Panc1 (cell line): ENCODE measurements around the gene UQCRFS1. TPM values are rescaled to one million over a fixed set of nuclear protein-coding genes. Genes with fewer than 3 reads are reported as not detected.
"Not testable (repeated sequence)": the region's sequence is repeated elsewhere in the genome, so short reads cannot be mapped to it uniquely, and the experiment has no call there.

Experiments
- ATAC-seq: fragments of 200-7000 bp; cut with Tn5 transposase; 2 replicates; pipeline ENCODE4 v1.9.1; 2020; ENCODE audit warnings: mild to moderate bottlenecking, moderate library complexity
- BruUV-seq: library from RNA; stranded (reverse); fragments of 400-500 nt; replicated peaks from 2 replicates; lab custom pipeline; 2021; lab: Mats Ljungman, UMichigan
- CTCF ChIA-PET: fragments of 300-600 bp; sonication (Branson Sonifier 250); formaldehyde crosslinking; loops from one replicate; lab custom pipeline; 2022; ENCODE audit warnings: antibody characterized with exemption; lab: Charles Lee
- POLR2A ChIA-PET: fragments of 300-600 bp; sonication (Branson Sonifier 250); formaldehyde crosslinking; loops from one replicate; lab custom pipeline; 2022; ENCODE audit warnings: antibody characterized with exemption; lab: Charles Lee
- DNase-seq: peaks from one replicate; pipeline ENCODE4 v3.0.0-alpha.2; 2010; ENCODE audit warnings: low read depth, low spot score
- H3K27ac ChIP-seq: 2 replicates; pipeline ENCODE4 v1.5.1; 2011; ENCODE audit warnings: mild to moderate bottlenecking, low read length, inconsistent platforms
- H3K27me3 ChIP-seq: fragments of 200-500 bp; sonication (Bioruptor generic); 2 replicates; pipeline ENCODE4 v1.6.0; 2014; ENCODE audit warnings: low read length, inconsistent platforms; ENCODE audit not compliant: control insufficient read depth, insufficient read depth
- H3K36me3 ChIP-seq: fragments of 200-500 bp; sonication (Bioruptor generic); 2 replicates; pipeline ENCODE4 v1.5.1; 2014; ENCODE audit warnings: inconsistent platforms, mild to moderate bottlenecking, low read length, moderate library complexity; ENCODE audit not compliant: control insufficient read depth, insufficient read depth
- H3K4me1 ChIP-seq: 2 replicates; pipeline ENCODE4 v1.5.1; 2011; ENCODE audit warnings: inconsistent platforms, mild to moderate bottlenecking, low read length, moderate library complexity; ENCODE audit not compliant: control insufficient read depth, insufficient read depth
- H3K4me3 ChIP-seq, 2 experiments: 2 replicates each; pipeline ENCODE4 v1.5.1; 2011 to 2012; ENCODE audit warnings: low read depth in 2 of 2, low read length in 2 of 2, mild to moderate bottlenecking in 2 of 2, inconsistent platforms in 1 of 2, moderate library complexity in 1 of 2
- H3K9me3 ChIP-seq: fragments of 200-500 bp; sonication (Bioruptor generic); 2 replicates; pipeline ENCODE4 v1.5.1; 2014; ENCODE audit warnings: low read depth, mild to moderate bottlenecking, inconsistent platforms, low read length, moderate library complexity; ENCODE audit not compliant: control insufficient read depth, insufficient read depth
- CTCF ChIP-seq: fragments of 450-650 bp; IDR thresholded peaks from 2 replicates; pipeline ENCODE4 v1.5.1; 2017; ENCODE audit warnings: mild to moderate bottlenecking
- POLR2AphosphoS5 ChIP-seq: IDR thresholded peaks from 2 replicates; pipeline ENCODE4 v1.6.1; 2012; ENCODE audit warnings: mild to moderate bottlenecking, low read depth, low read length, moderate library complexity
- REST ChIP-seq, 2 experiments: IDR thresholded peaks; 2 replicates each; pipeline ENCODE4 v1.6.1; 2011 to 2012; ENCODE audit warnings: low read depth in 2 of 2, control low read depth in 1 of 2, low read length in 1 of 2, mild to moderate bottlenecking in 1 of 2, moderate library complexity in 1 of 2; ENCODE audit not compliant: insufficient read depth in 1 of 2
- SIN3A ChIP-seq: IDR thresholded peaks from 2 replicates; pipeline ENCODE4 v1.6.1; 2012; ENCODE audit warnings: low read depth, mild to moderate bottlenecking, low read length, moderate library complexity, borderline replicate concordance; ENCODE audit not compliant: insufficient read depth
- TCF7L2 ChIP-seq: IDR thresholded peaks from 2 replicates; pipeline ENCODE4 v1.6.1; 2011; ENCODE audit warnings: mild to moderate bottlenecking, low read depth, low read length, inconsistent platforms
- in situ Hi-C: cut with HindIII; loops from 2 replicates; pipeline ENCODE4 v1.10.0; 2016; ENCODE audit warnings: low sequenced_read_pairs, low pct_unique_long_range_greater_than_20kb
- intact Hi-C: fragments of 100-400 bp; cut with micrococcal nuclease; formaldehyde crosslinking; loops from one replicate; pipeline ENCODE4 v1.10.0; 2022; ENCODE audit not compliant: unreplicated experiment
- total RNA-seq: library from RNA; stranded (reverse); gene quantifications from one replicate; pipeline ENCODE4 v1.2.1, GENCODE V29; 2021; ENCODE audit not compliant: unreplicated experiment

The UQCRFS1 gene
- total RNA-seq, 1 experiment from 2014 or later = 70.0 TPM

GRCh38 chr19:29255912-29256311, 43.0 kb upstream of the UQCRFS1 start:
- no peak for TF ChIP-seq REST (IDR thresholded peaks at IDR 0.05; ENCODE audit: insufficient read depth in 1 of 2, low read depth in 2 of 2, low read length in 1 of 2)
- no peak for TF ChIP-seq TCF7L2
- TF ChIP-seq POLR2AphosphoS5 = no peak
- no peak for TF ChIP-seq SIN3A
- no peak for TF ChIP-seq CTCF
- intact Hi-C loops (no loop called here), in situ Hi-C loops (no loop called here)
- Histone ChIP-seq H3K4me3 (no peak overlapping the region), H3K9me3 (no peaks in the 10 kb centered on the region), H3K27me3 (no peaks in the 10 kb centered on the region), H3K36me3 (no peaks in the 10 kb centered on the region), H3K4me1 (no peaks in the 10 kb centered on the region), H3K27ac (no peak overlapping the region)
- DNase-seq = no peak
- ChIA-PET CTCF (no interaction called here), POLR2A (no interaction called here)
- BruUV-seq = no TSS peak
- no peak for ATAC-seq

- Histone ChIP-seq H3K4me1 (no peaks in the 10 kb centered on the region), H3K27me3 (no peaks in the 10 kb centered on the region), H3K27ac (no peak overlapping the region), H3K36me3 (no peaks in the 10 kb centered on the region), H3K9me3 (no peaks in the 10 kb centered on the region), H3K4me3 (no peak overlapping the region)
- intact Hi-C loops (no loop called here), in situ Hi-C loops (no loop called here)
- no peak for ATAC-seq
- DNase-seq = no peak
- CTCF ChIA-PET = no interaction called here
- POLR2A ChIA-PET = no interaction called here
- TF ChIP-seq TCF7L2 (no peak), REST (IDR thresholded peaks at IDR 0.05; ENCODE audit: insufficient read depth in 1 of 2, low read depth in 2 of 2, low read length in 1 of 2) (no peak), SIN3A (no peak), POLR2AphosphoS5 (no peak), CTCF (no peak)
- no TSS peak for BruUV-seq
Measured at GRCh38 chr19:29255006-29255405, 42.1 kb upstream of the UQCRFS1 start.

DNA sequence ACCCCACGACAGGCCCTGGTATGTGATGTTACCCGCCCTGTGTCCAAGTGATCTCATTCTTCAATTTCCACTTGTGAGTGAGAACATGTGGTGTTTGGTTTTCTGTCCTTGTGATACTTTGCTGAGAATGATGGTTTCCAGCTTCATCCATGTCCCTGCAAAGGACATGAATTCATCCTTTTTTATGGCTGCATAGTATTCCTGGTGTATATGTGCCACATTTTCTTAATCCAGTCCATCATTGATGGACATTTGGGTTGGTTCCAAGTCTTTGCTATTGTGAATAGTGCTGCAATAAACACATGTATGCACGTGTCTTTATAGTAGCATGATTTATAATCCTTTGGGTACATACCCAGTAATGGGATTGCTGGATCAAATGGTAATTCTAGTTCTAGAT, 36.8 kb upstream of the UQCRFS1 start:
- in situ Hi-C loops, H3K27me3 ChIP-seq, POLR2A ChIA-PET, H3K36me3 ChIP-seq, intact Hi-C loops, H3K4me3 ChIP-seq, H3K9me3 ChIP-seq, BruUV-seq, H3K4me1 ChIP-seq, ATAC-seq, H3K27ac ChIP-seq, CTCF ChIA-PET, DNase-seq: not testable (repeated sequence)
